CD4-positive, alpha-beta T cell treated with Interleukin-4 for 1 hour (primary cell): Measurements from ENCODE around the gene PANK3.
A peak's percentile ranks its signal among the peaks of the same experiment; 100 is the strongest.
"Not testable (repeated sequence)": the region's sequence is repeated elsewhere in the genome, so short reads cannot be mapped to it uniquely, and the experiment has no call there.

ENCODE experiments used
- DNase-seq, 2 donors: peaks; one replicate each; pipeline ENCODE4 v3.0.0-alpha.2; 2020 to 2022

The PANK3 gene

GRCh38 chr5:168591302-168592013 is 12.3 kb upstream of the PANK3 start:
- no peak for DNase-seq

- no peak for DNase-seq
These were observed 11.5 kb upstream of the PANK3 start for GRCh38 chr5:168590666-168591065.

DNA sequence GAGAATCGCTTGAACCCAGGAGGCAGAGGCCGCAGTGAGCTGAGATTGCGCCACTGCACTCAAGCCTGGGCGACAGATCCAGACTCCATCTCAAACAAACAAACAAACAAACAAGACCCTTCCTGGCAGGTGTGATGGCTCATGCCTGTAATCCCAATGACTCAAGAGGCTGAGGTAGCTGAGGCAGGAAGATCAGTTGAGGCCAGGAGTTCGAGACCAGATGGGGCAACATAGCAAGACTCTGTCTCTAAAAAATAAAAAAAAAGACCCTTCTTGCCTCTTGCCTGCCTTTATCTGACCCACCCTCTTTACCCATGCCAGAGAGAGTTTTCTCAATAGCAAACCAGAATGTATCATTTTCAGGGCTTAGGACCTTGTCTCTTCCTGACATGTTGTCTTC is 8.8 kb upstream of the PANK3 start:
- no peak for DNase-seq

- DNase-seq, result no peak
These were observed 6.1 kb upstream of the PANK3 start for GRCh38 chr5:168585119-168585856.

- DNase-seq, result no peak
These were observed 4.7 kb upstream of the PANK3 start for GRCh38 chr5:168583742-168584482.

- not testable (repeated sequence) for DNase-seq
These were observed 1.8 kb upstream of the PANK3 start for GRCh38 chr5:168580814-168581469.

GRCh38 chr5:168580227-168580508 is 1.0 kb upstream of the PANK3 start:
- DNase-seq, result no peak

GRCh38 chr5:168579488-168580226 is 489 bp upstream of the PANK3 start:
- DNase-seq, result peak; percentile 98

DNA sequence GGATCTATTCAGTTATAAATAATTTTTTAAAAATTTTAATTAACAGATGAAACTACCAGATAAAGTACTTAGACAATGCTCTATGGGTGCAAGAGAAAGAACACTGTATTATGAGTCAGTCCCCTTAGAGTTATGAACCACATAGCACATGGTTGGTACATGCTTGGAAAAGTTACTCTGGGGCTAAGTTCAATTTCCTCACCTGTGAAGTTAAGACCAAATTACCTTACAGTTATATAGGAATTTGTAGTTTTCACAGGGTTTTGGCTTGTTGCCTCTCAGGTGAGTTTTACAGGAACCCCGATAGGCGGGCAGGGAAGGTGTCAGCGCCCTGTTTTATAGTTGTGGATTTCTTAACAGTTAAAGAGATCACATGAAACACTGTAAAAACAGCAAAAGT is 1.2 kb downstream of the PANK3 start:
- DNase-seq, result peak in 1 of 2 donors; percentile 1

GRCh38 chr5:168575391-168576372 is 3.5 kb downstream of the PANK3 start:
- no peak for DNase-seq

DNA sequence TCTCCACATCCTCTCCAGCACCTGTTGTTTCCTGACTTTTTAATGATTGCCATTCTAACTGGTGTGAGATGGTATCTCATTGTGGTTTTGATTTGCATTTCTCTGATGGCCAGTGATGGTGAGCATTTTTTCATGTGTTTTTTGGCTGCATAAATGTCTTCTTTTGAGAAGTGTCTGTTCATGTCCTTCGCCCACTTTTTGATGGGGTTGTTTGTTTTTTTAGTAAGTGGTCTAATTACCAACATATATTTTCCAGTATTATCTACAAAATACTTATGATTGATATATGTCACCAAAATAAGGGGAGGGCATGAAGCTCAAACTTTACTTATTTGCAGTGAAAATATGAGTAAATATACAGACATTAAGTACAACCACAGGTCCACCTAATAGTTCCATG is 5.0 kb downstream of the PANK3 start:
- not testable (repeated sequence) for DNase-seq

DNA sequence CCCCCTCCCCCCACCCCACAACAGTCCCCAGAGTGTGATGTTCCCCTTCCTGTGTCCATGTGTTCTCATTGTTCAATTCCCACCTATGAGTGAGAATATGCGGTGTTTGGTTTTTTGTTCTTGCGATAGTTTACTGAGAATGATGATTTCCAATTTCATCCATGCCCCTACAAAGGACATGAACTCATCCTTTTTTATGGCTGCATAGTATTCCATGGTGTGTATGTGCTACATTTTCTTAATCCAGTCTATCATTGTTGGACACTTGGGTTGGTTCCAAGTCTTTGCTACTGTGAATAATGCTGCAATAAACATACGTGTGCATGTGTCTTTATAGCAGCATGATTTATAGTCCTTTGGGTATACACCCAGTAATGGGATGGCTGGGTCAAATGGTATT is 5.5 kb downstream of the PANK3 start:
- not testable (repeated sequence) for DNase-seq

DNA sequence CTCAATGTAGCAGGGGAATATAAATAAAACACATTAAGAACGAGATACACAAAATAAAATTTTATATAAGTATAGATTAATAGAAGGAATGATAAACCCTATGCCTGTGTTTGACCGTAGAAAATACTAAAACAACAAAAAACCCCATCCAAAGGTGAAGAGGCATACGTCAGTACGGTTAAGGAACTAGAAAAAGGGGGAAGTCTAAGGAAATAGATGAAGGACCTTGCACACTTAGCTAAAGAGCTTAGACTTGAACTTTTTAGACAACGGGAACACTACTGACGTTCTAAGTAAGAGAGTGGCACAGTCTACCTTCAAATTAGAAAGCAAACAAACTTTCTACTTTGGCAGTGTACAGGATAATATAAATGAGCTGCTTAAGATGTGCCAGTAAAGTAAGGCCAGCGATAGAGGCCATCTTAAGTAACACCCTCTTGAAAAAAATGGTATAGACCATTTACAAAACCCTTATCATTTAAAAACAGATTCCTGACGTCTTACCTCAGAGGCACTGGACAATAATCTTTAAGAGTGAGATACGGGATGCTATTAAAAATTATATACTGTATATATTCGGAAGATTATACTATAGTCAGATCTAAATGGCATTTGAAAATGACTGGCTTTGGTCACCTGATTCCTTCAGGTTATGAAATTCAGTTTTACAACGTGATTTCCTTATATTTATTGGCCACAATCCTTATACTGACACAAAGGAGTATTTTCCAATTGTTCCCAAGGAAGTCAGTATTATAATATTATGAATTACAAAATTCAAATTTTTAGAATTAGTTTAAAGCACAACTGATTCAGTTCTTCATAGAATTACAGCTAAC is 8.5 kb downstream of the PANK3 start:
- no peak for DNase-seq

DNA sequence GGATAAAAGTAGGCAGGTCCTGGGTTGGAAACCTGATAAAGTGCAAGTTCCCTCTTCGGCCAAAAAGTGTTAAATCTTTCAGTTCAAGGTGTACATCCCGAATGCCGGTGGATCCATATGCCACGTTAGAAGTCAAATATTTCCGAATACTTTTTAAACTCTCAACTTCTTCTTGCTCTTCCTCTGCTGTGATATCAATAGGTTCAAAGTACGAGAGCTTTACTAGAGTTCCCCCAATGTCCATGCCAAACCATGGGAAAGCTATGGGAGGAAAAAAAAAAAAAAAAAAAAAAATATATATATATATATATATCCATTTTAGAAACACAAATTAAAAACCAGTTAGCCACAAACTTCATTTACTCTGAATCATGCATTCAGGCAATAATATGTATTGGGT is 10.4 kb downstream of the PANK3 start:
- DNase-seq, result no peak

DNA sequence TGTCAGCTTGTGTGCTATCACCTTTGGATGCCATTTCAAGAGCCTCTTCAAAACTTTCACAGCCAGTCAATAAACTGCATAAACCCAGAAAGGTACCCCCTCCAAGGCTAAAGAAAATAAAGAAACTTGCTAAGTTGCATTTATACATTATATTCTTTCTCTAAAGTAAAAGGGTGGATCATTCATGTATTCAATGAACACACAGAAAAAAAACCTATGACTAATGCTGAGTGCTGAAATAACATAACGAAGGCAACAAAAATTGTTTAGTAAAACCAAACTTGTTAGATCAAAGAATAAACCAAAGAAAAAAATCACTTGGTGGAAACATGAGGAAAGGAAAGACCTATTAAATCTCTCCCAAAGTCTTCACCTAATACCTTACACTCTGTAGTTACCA is 15.2 kb downstream of the PANK3 start:
- no peak for DNase-seq

DNA sequence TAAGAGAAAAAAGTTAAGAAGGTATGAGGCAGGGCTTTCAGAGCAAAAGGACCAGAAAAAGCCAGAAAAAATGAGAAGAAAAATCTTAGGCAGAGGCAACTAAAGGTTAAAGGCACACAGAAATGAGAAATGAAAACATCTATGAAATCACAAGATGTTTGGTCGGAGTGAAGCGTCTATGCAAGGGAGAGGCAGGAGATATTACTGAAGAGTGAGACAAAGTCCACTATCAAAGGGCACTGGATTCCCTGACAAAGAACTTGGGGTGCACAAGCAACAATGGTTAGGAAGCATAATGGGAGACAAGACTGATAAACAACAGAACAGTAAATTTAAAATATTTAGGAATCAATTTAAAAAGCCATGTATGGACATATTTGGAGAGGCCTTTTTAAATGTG is 16.9 kb downstream of the PANK3 start:
- DNase-seq, result no peak

- no peak for DNase-seq
These were observed 21.8 kb downstream of the PANK3 start for GRCh38 chr5:168557389-168557788.

- no peak for DNase-seq
These were observed 25.6 kb downstream of the PANK3 start for GRCh38 chr5:168553377-168554130.

GRCh38 chr5:168552146-168552545 is 27.0 kb downstream of the PANK3 start:
- DNase-seq, result no peak

DNA sequence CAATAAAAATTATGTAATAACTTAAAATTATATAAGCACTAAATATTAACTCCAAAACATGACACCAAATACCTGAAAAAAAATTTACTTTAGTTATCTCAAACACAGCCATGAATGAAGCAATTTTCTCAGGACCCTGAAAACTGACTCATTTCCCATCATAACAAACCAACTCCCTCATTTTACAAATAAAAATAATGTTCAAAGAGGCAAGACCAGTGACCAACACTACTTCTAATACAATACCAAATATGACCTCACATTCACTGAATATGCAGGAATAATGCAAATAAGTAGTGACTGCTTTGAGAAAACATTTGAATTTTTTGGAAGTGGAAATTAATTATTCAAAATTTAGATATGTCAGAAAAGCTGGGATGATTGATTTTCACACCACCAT is 28.5 kb downstream of the PANK3 start:
- no peak for DNase-seq
